AG20443 (cell line): ENCODE results near the gene RPS6KA2.
"Not testable (repeated sequence)": the region's sequence is repeated elsewhere in the genome, so short reads cannot be mapped to it uniquely, and the experiment has no call there.

Source experiments
- DNase-seq: peaks from one replicate; pipeline ENCODE4 v3.0.0; 2012; ENCODE audit warnings: low spot score, mixed read lengths

RPS6KA2 gene

DNA sequence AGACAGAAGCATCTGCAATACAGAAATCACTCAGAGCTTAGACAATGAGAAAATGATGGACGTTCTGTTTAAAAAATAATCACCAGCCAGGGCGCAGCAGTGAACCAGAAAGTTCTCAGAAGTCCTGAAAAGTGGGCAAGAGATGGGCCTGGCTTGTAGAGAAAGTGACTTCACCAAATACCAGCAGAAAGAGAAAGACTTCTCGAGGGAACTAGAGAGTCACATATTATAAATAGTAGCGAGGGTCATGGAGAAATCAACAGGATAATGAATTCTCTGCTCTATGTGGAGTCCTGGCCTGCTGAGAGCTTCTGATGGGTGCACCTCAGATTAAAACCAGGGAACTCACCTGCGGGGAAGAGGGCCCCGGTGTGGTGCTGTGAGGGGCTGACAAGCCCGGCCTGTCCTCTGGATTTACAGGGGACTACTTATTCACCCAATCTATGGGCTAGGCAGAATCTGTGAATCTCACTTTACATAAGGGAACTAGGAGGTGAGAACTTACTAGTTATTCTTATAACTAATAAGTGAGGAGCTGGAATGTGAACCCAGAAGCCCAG is 35.0 kb downstream of the RPS6KA2 start:
- DNase-seq = no peak

GRCh38 chr6:166591026-166591425 is 36.0 kb downstream of the RPS6KA2 start:
- no peak for DNase-seq

DNA sequence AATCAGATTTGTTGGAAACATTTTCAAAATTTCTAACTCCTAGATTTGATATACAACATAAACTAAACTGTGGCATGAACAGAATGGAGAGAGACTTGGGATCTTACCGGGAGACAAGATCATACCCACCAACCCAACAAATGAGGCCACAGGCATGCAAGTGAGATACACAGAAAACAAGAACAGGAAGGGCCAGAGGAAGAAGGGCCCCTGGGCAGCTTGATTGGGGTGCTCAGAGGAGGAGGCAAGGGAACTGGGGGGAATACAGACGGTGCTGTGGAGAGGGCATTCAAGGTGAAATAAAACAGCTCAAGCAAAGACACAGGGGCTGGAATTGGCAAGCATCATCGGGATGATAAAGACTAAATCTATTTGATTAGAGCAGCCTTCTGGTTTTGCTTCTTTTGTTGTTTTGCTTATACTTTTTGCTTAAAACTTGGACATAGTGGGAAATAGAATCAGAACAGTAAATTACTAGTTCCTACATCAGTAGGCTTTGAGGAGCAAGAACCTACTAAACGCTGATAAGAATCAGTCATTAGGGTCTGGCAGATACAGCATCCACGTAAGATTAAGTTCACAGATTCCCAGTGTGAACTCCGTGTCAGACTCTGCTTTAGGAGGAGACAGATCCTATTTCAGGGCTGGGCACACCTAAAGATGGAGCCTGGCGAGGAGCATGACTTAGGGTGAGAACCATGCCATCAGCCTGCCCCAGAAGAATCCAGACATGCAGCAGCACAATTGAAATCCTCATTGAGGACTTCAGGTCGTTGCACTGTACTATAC is 37.1 kb downstream of the RPS6KA2 start:
- DNase-seq = no peak

DNA sequence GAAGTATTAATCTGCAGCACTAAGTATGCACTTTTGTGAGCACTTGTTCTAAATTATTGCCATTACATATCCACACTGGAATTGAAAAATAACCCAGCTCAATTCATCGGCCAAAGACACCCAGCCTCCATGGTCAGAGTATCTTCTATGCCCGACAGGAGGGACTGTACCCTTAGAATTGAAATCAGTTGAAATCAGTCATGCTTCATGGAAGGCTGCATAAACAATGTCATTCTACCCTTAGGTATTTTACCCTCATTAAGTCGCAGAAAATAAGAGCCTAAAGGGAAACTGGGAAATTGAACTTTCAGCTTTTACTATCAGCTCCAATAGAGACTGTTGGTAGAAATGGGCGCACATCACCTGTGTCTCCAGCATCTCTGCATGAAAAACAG is 37.7 kb downstream of the RPS6KA2 start:
- no peak for DNase-seq

DNA sequence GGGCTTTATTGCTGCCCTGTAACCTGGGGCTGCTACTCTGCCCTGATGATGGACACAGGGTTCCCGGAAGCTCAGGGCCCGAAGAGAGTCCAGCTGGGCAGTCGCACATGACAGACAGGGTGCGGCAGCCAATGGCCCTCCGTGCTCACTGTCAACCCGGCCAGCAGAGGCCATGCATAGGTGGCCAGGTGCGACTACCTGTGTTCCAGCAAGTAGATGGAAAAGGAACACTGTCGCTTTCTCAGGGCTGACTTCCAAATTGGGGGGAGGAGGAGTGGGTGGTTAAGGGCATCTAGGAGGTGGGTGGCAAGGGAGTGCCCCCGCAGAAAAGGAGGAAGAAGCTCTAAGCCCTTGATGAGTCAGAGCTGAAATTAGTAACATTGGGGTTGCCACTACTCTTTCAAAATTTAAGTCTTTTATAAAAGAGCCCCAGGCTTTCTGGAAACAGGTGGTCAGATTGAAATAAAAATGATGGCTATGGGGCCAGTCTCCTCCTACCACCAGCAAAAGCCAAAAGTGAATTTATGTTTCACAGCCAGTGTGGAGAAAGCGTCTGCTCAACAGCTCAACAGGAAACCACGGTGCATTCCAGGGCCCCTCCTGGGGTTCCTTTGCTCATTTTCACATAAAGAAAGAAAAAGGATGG is 38.2 kb downstream of the RPS6KA2 start:
- peak; percentile 79 for DNase-seq

DNA sequence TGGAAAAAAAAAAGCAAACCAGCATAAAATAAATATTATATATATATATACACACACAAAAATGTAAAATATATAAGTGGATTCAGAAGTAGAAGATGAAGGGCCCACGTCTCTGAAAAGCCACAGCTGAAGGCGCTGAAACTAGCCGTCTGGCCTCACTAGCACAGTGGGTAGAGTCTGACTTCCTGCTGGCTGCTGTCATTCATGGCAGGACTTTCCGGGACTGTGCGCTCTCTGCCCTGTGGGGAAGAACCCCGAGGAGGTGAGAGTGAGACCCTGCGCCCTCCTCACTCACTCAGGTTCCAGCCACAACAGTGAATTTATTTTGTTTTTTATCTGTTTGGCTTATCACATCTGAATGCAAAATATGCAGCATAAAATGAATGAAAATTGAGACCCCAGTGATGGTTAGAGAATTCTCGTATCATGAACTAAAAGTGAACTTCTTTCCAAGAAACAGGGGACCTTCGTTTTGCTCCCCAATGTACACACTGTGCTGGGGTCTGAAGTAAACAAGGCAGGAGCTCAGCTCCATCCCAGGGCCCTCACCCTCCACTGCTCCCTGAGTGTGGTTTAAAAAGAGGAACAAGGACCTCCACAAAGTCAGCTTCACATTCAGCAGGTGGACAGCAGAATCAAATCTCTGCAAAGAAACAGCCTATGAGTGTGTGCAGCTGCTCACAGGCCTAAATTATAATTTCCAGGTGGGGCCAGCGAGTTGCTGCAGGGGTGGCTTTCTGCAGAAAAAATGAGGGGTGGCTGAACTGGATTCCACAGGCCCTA is 39.2 kb downstream of the RPS6KA2 start:
- no peak for DNase-seq

GRCh38 chr6:166586424-166587156 is 40.5 kb downstream of the RPS6KA2 start, which contains the start of gene RAMACL:
TSS of gene RAMACL (minus strand) at chr6:166586678. CDS start at chr6:166586477, 201 bp downstream.
- no peak for DNase-seq

- peak; percentile 32 for DNase-seq
Observed at GRCh38 chr6:166584853-166585429, 42.1 kb downstream of the RPS6KA2 start.

- no peak for DNase-seq
Observed at GRCh38 chr6:166584155-166584554, 42.9 kb downstream of the RPS6KA2 start.

DNA sequence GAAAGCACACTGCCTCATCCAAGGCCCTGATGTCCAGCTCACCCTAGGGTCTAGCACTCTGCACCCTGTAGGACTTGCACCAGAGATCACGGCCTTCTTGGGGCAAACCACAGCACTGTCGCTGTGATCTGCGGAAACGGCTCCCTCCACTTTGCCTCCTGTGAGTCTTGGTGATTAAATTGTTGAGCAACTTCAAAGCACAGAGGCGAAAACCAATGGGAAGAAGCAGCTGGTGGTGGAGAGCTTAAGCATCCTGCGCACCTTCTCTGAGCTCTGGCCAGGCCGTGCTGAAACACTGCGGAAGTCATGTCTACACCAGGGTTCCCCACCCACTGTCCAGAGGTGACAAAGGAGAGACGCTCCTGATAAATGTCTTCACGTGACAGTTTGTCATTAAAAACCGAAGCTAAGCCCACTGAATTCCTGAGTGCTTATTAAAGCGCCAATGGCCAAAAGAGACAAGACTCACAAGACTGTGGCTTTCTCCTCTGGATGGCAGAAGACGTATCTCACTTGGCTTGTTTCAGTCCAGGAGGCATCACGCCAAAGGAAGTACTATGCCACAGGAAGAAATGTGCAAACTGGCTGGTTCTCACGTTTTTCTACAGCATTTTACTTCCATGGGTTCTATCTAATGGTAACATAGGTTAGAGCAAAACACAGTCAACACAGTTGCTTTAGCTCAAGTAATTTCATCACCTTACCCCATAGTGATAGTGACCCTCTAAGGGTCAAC is 43.7 kb downstream of the RPS6KA2 start:
- DNase-seq = no peak

GRCh38 chr6:166582258-166582657 is 44.8 kb downstream of the RPS6KA2 start:
- DNase-seq = peak; percentile 36

DNA sequence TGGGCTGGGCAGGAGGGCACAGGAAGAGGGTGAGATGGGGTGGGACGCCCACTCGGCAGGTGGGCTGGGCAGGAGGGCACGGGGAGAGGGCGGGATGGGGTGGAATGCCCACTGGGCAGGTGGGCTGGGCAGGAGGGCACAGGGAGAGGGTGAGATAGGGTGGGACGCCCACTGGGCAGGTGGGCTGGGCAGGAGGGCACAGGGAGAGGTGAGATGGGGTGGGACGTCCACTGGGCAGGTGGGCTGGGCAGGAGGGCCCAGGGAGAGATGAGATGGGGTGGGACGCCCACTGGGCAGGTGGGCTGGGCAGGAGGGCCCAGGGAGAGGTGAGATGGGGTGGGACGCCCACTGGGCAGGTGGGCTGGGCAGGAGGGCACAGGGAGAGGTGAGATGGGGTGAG is 45.2 kb downstream of the RPS6KA2 start:
- DNase-seq = not testable (repeated sequence)

GRCh38 chr6:166581091-166581511 is 46.0 kb downstream of the RPS6KA2 start:
- no peak for DNase-seq

DNA sequence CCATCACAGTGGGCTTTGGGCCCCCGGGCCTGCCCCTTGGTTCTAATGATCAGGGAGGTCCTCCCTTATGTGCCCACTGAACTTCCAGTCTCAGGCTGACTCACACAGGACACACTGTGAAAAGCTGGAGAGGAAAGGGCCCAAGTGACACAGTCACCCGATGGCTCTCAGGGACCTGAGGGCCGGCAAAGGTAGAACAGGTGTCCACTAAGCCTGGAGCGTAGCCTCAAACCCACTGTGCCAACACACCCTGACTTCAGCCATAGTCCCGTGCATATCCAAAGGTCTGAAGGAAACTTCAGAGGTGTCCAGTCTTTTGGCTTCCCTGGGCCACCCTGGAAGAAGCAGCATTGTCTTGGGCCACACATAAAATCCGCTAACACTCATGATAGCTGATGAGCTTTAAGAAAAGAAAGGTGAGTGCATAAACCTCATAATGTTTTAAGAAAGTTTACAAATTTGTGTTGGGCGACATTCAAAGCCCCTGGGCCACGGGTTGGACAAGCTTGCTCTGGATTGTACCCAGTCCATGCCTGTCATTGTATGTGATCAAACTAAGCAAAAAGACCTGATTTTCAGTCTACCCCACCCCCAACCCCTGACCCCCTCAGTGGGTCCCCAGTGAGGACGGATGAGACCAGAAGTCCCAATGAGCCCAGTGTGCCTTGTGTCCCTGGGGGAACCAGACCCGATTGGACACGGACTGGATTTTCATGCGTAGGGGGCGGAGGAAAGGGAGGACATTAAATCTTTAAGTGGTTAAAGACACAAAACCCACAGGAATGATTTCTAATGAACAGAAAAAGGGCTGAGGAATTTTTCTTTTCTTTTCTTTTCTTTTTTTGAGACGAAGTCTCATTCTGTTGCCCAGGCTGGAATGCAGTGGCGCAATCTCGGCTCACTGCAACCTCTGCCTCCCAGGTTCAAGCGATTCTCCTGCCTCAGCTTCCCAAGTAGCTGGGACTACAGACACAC is 46.7 kb downstream of the RPS6KA2 start:
- DNase-seq = peak; percentile 30

- DNase-seq = no peak
Observed at GRCh38 chr6:166579237-166579850, 47.7 kb downstream of the RPS6KA2 start.

DNA sequence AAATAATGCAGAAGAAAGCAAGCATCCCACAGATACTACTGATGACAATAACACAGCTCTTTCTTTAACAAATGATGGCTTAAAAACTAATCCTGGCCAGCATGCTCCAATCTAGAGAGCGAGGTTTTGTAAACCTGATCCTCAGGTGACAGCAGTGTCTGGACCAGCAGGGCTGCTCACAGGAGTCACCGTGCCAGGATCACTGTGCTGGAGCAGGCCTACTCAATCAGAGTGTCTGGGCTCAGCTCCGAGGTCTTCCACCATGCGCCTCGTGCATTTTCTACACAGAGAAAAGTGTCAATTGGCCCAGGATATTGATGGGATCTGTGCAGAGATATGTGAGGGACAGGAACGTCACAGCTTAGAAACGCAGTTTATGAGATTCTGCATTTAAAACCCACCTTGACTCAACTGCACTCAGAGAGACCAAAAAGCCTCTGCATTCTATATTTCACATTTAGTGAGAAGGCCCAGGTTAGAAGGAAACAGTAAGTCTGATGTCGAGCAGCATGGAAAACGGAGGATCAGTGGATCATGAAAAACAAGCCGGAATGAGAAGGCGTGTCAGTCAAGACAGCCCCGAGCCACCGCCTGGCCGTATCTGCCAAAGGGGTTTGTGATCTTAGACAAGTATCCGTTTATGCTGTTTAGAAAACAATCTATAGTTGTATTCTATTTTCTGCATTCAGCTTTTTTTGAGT is 48.4 kb downstream of the RPS6KA2 start:
- DNase-seq = no peak

DNA sequence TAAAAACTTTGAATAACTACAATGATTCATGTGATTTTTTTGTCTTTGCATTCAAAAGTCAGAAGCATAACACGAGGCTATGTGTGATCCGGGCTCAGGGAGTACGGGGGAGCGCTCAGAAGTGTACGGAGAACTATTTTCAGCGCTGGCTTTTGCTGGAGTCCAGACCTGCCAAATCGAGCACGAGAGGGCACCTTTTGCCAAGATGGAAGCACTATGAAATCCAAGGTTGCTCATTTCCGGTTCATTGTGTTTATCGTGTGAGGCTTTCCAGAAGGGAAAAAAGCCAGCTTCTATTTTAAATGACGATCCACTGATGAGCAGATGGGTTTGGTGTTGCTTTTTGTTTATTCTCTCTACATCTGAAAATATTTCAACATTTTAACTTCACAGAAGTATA is 51.8 kb downstream of the RPS6KA2 start:
- peak; percentile 22 for DNase-seq

- DNase-seq = no peak
Observed at GRCh38 chr6:166573511-166574216, 53.4 kb downstream of the RPS6KA2 start.
